Globus pallidus (tissue), 1 donor: Measurements from ENCODE around the gene PTPRN2.

Experiments used
- DNase-seq: peaks from one replicate; pipeline ENCODE4 v3.0.0-alpha.2; 2015; ENCODE audit warnings: low spot score

The PTPRN2 gene

GRCh38 chr7:158015403-158016179 lies 572.0 kb downstream of the PTPRN2 start:
- DNase-seq, result no peak

- no peak for DNase-seq
Observed at GRCh38 chr7:158014976-158015375, 572.6 kb downstream of the PTPRN2 start.

GRCh38 chr7:158013085-158013668 lies 574.4 kb downstream of the PTPRN2 start:
- no peak for DNase-seq

GRCh38 chr7:158011941-158012340 lies 575.7 kb downstream of the PTPRN2 start:
- DNase-seq, result no peak

GRCh38 chr7:158010961-158011693 lies 576.5 kb downstream of the PTPRN2 start:
- no peak for DNase-seq

GRCh38 chr7:158009886-158010285 lies 577.7 kb downstream of the PTPRN2 start:
- no peak for DNase-seq

- DNase-seq, result no peak
Observed at GRCh38 chr7:158008267-158008666, 579.4 kb downstream of the PTPRN2 start.

- DNase-seq, result no peak
Observed at GRCh38 chr7:158007697-158008257, 579.8 kb downstream of the PTPRN2 start.

- no peak for DNase-seq
Observed at GRCh38 chr7:158006841-158007696, 580.6 kb downstream of the PTPRN2 start.

GRCh38 chr7:158005531-158005930 lies 582.1 kb downstream of the PTPRN2 start:
- DNase-seq, result no peak

- DNase-seq, result no peak
Observed at GRCh38 chr7:158004123-158004490, 583.5 kb downstream of the PTPRN2 start.

- no peak for DNase-seq
Observed at GRCh38 chr7:158003441-158004122, 584.0 kb downstream of the PTPRN2 start.

- no peak for DNase-seq
Observed at GRCh38 chr7:158002486-158003080, 585.0 kb downstream of the PTPRN2 start.

GRCh38 chr7:158001621-158002320 lies 585.9 kb downstream of the PTPRN2 start:
- DNase-seq, result no peak

- DNase-seq, result no peak
Observed at GRCh38 chr7:158001003-158001402, 586.6 kb downstream of the PTPRN2 start.

- DNase-seq, result no peak
Observed at GRCh38 chr7:158000160-158000559, 587.5 kb downstream of the PTPRN2 start.

- no peak for DNase-seq
Observed at GRCh38 chr7:157998884-157999552, 588.6 kb downstream of the PTPRN2 start.

- DNase-seq, result no peak
Observed at GRCh38 chr7:157997471-157997870, 590.2 kb downstream of the PTPRN2 start.

GRCh38 chr7:157997080-157997440 lies 590.6 kb downstream of the PTPRN2 start:
- DNase-seq, result no peak
